NCI-H524 treated with DMSO at 0.1 percent for 48 hours (cell line): ENCODE measurements around the gene RHBDF2.

Experiments used
- DNase-seq: peaks from one replicate; lab custom pipeline; 2025; lab: John Stamatoyannopoulos, UW

Gene RHBDF2

GRCh38 chr17:76500747-76501017 is 541 bp downstream of the RHBDF2 start:
- no peak for DNase-seq

- peak; percentile 40 for DNase-seq
These were observed 1.0 kb downstream of the RHBDF2 start for GRCh38 chr17:76500074-76500746.

- no peak for DNase-seq
These were observed 2.0 kb downstream of the RHBDF2 start for GRCh38 chr17:76499267-76499667.

GRCh38 chr17:76498876-76499251 is 2.4 kb downstream of the RHBDF2 start:
- DNase-seq, result no peak

GRCh38 chr17:76497979-76498875 is 3.0 kb downstream of the RHBDF2 start:
- peak; percentile 98 for DNase-seq

GRCh38 chr17:76497699-76497978 is 3.6 kb downstream of the RHBDF2 start:
- DNase-seq, result no peak

- no peak for DNase-seq
These were observed 4.8 kb downstream of the RHBDF2 start for GRCh38 chr17:76496464-76496863.

GRCh38 chr17:76495663-76496400 is 5.4 kb downstream of the RHBDF2 start:
- no peak for DNase-seq

- no peak for DNase-seq
These were observed 7.6 kb downstream of the RHBDF2 start for GRCh38 chr17:76493505-76494167.

GRCh38 chr17:76492989-76493501 is 8.2 kb downstream of the RHBDF2 start:
- DNase-seq, result no peak

GRCh38 chr17:76492123-76492988 is 8.9 kb downstream of the RHBDF2 start:
- no peak for DNase-seq

GRCh38 chr17:76491271-76492122 is 9.7 kb downstream of the RHBDF2 start:
- no peak for DNase-seq

GRCh38 chr17:76490112-76490710 is 11.0 kb downstream of the RHBDF2 start:
- DNase-seq, result no peak

GRCh38 chr17:76487451-76488192 is 13.6 kb downstream of the RHBDF2 start:
- DNase-seq, result no peak

- no peak for DNase-seq
These were observed 15.7 kb downstream of the RHBDF2 start for GRCh38 chr17:76485569-76485968.

- no peak for DNase-seq
These were observed 16.9 kb downstream of the RHBDF2 start for GRCh38 chr17:76484228-76484725.

GRCh38 chr17:76481071-76481655 is 20.1 kb downstream of the RHBDF2 start:
- no peak for DNase-seq

- no peak for DNase-seq
These were observed 20.6 kb downstream of the RHBDF2 start for GRCh38 chr17:76480632-76481031.
